Measurements from ENCODE around the gene EPS15. TPM values are rescaled to one million over a fixed set of nuclear protein-coding genes. Genes with fewer than 3 reads are reported as not detected.
A peak's percentile ranks its signal among the peaks of the same experiment; 100 is the strongest.

EPS15 gene
- total and polyA plus RNA-seq, 2 donors, result 28.9 to 35.3 TPM

DNA sequence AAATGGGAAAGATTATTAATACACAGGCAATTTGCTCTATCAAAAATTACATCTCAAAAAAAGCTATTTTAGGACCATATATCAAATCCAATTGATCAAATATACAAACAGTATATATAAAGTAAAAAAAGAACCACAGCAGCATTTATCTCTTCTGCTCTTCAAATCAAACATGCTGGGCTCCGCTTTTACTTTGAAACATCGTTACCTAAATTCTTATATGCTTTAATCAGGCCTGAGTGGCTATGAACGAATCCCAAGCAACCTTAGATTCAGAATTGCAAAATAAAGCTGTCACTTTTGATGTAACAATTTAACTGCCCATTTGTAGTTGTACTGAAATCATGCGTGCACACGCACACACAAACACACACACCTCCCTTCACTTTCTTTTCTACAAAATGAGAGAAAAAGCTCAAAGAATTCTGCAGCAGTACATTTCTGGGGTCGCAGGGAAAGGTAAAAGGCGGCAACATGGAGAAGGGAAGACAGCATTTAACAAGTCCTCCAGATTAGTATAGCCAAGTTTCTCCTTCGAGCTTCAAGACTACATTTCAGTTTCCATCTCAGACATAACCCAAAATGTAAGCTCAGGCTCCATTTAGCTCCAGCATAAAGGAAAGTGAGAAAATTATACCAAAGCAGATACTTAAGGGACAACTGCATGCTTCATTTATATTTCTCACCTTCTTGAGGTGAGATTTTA lies 96.5 kb downstream of the EPS15 start:
- Histone ChIP-seq H3K4me1 (ENCODE audit: control insufficient read depth in 2 of 2, insufficient read depth in 2 of 2, low read length in 2 of 2) (no peaks in the 10 kb centered on the region), H3K27ac (ENCODE audit: low read depth in 1 of 2, low read length in 1 of 2) (peak overlapping the region in 1 of 2 donors; percentile 5), H3K4me3 (ENCODE audit: low read length in 2 of 2) (no peak overlapping the region), H3K27me3 (ENCODE audit: control insufficient read depth in 2 of 2, insufficient read depth in 1 of 2, low read length in 1 of 2) (no peaks in the 10 kb centered on the region), H3K36me3 (ENCODE audit: control insufficient read depth in 2 of 2, insufficient read depth in 2 of 2, low read length in 1 of 2) (peaks cover 3 to 6% of the 10 kb centered on the region in 2 donors), H3K9me3 (ENCODE audit: control insufficient read depth in 2 of 2, insufficient read depth in 1 of 2, low read length in 1 of 2) (no peaks in the 10 kb centered on the region)
- DNase-seq (ENCODE audit: low read depth in 6 of 9, low spot score in 9 of 9), result no peak
- WGBS, result 88% methylated on average over 8 of the region's 8 CpGs

DNA sequence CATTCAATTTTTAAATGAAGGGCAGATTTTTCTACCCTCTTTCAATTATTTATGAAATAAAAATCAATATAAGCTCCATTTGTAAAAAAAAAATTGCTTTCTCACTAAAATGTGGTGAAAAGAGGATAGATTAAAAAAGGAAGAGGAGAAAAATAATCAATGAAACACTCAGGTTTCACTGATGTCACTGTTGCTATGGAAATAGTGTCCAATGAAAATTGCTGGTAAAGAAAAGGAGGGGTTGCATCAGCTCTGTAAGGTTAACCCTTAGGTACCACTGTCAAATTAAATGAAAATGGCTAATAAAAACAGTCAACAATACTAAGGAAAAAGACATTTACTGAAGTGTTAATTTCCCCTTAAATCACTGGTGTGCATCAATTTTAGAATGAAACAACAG lies 97.1 kb downstream of the EPS15 start:
- Histone ChIP-seq H3K36me3 (ENCODE audit: control insufficient read depth in 2 of 2, insufficient read depth in 2 of 2, low read length in 1 of 2) (peaks cover 3% of the 10 kb centered on the region in 2 donors), H3K27ac (ENCODE audit: low read depth in 1 of 2, low read length in 1 of 2) (no peak overlapping the region), H3K4me3 (ENCODE audit: low read length in 2 of 2) (no peak overlapping the region), H3K27me3 (ENCODE audit: control insufficient read depth in 2 of 2, insufficient read depth in 1 of 2, low read length in 1 of 2) (no peaks in the 10 kb centered on the region), H3K9me3 (ENCODE audit: control insufficient read depth in 2 of 2, insufficient read depth in 1 of 2, low read length in 1 of 2) (no peaks in the 10 kb centered on the region), H3K4me1 (ENCODE audit: control insufficient read depth in 2 of 2, insufficient read depth in 2 of 2, low read length in 2 of 2) (no peaks in the 10 kb centered on the region)
- peak in 7 of 9 donors; percentile 7 to 61 (median 21) for DNase-seq (ENCODE audit: low read depth in 6 of 9, low spot score in 9 of 9)

DNA sequence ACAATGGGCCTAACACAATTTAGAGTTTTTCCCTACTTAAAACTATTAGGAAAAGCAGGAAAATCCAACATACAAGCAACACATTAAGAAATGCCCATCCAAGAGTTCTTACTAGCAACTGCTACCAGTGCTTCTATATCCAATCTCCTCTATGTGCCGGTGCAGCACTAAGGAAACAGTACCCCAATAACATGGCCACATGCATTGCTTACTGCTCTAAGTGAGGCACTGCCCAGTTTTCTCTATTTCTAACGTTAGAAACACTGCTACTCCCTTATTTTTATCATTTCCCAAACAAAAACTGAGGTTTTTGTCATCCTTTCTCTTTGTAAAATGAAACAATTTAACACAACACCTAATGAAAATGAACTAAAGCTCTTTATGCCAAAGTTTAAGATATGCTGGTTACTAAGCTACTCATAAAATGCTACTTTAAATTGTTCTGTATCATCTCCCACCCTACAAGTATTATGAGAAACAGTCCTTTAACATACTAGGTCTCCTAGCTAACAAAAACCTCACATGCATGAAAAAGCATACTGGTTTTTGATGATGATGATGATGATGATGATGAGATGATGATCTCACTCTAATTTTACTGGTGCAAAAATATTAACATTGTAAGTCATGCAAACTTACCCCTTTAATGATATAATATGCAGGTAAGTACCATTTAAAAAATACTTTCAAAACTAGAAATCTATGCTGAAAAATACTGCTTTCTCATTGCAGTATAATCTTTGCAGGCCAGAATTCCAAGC lies 98.0 kb downstream of the EPS15 start:
- Histone ChIP-seq H3K36me3 (ENCODE audit: control insufficient read depth in 2 of 2, insufficient read depth in 2 of 2, low read length in 1 of 2) (peaks cover 3 to 5% of the 10 kb centered on the region in 2 donors), H3K4me1 (ENCODE audit: control insufficient read depth in 2 of 2, insufficient read depth in 2 of 2, low read length in 2 of 2) (no peaks in the 10 kb centered on the region), H3K27ac (ENCODE audit: low read depth in 1 of 2, low read length in 1 of 2) (no peak overlapping the region), H3K9me3 (ENCODE audit: control insufficient read depth in 2 of 2, insufficient read depth in 1 of 2, low read length in 1 of 2) (no peaks in the 10 kb centered on the region), H3K4me3 (ENCODE audit: low read length in 2 of 2) (no peak overlapping the region), H3K27me3 (ENCODE audit: control insufficient read depth in 2 of 2, insufficient read depth in 1 of 2, low read length in 1 of 2) (no peaks in the 10 kb centered on the region)
- 97% methylated on average over 2 of the region's 2 CpGs for WGBS
- no peak for DNase-seq (ENCODE audit: low read depth in 6 of 9, low spot score in 9 of 9)

DNA sequence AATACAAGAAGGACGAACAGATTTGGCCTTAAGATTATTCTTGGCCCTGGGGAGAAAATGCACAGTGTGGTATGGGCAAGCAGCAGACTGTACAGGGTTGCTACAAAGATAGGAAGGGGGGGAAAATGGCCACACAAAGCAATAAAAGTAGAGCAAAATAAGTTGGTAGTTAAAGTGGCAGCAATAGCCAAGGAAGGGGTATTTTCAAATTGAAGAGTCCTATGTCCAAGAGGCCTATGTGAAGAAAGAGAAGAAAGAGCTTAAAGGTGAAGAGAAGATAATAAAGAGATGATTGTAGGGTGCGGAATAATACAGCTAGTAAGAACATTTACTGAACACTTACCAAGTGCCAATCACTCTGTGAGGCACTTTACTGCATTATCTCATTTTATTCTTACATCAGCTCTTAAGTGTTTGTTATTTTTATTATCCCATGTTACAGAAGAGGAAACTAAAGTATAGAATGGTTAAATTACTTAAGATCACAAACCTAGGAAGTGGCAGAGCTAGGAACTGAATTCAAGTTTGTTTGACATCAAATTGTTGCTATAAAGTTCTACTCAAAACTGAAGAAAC lies 100.6 kb downstream of the EPS15 start:
- no peaks in the 10 kb centered on the region for H3K9me3 ChIP-seq (ENCODE audit: control insufficient read depth in 2 of 2, insufficient read depth in 1 of 2, low read length in 1 of 2)
- no peak overlapping the region for H3K4me3 ChIP-seq (ENCODE audit: low read length in 2 of 2)
- DNase-seq (ENCODE audit: low read depth in 6 of 9, low spot score in 9 of 9), result no peak
- no peaks in the 10 kb centered on the region for H3K4me1 ChIP-seq (ENCODE audit: control insufficient read depth in 2 of 2, insufficient read depth in 2 of 2, low read length in 2 of 2)
- H3K36me3 ChIP-seq (ENCODE audit: control insufficient read depth in 2 of 2, insufficient read depth in 2 of 2, low read length in 1 of 2), result peaks cover 3 to 6% of the 10 kb centered on the region in 2 donors
- no peak overlapping the region for H3K27ac ChIP-seq (ENCODE audit: low read depth in 1 of 2, low read length in 1 of 2)
- 98% methylated on average over 2 of the region's 2 CpGs for WGBS
- no peaks in the 10 kb centered on the region for H3K27me3 ChIP-seq (ENCODE audit: control insufficient read depth in 2 of 2, insufficient read depth in 1 of 2, low read length in 1 of 2)

DNA sequence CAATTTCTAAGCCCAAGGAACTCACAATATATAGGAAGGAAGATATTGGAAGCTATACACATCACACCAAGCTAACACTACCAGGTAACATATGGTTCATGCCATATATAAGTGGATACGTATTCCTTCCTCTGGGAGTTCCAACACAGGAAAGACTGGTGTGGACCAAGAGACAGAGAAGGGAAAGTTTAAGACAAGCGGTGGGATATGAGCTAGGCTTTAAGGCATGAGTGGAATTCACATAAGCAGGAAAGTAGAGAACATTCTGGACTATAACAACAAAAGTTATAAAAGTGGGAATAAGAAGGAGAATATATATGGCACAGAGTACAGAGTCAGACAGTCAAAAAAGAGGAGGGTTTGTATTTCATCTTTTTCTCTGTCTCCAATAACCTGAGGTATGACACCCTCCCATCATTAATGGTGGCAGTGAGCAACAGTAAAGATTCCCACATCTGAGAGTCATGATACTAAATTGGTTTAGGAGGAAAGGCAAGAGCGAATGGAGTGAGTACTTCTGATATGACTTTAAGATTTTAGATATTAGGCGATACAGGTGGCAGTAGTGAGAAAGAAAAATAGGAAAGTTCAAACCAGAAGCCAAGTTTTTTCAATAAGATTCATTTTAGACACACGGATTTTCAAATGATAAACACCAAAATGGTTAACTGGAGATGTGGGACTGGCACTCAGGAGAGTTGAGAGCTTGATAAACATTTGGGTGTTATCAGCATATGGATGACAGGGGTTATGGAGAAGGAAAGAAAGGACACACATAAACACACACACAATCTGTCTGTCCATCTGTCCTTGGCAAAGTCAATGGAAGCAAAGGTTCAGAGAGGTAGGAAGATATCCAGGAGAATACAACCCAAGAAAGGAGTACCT lies 101.3 kb downstream of the EPS15 start:
- no peak for DNase-seq (ENCODE audit: low read depth in 6 of 9, low spot score in 9 of 9)
- Histone ChIP-seq H3K27ac (ENCODE audit: low read depth in 1 of 2, low read length in 1 of 2) (no peak overlapping the region), H3K4me3 (ENCODE audit: low read length in 2 of 2) (no peak overlapping the region), H3K27me3 (ENCODE audit: control insufficient read depth in 2 of 2, insufficient read depth in 1 of 2, low read length in 1 of 2) (no peaks in the 10 kb centered on the region), H3K4me1 (ENCODE audit: control insufficient read depth in 2 of 2, insufficient read depth in 2 of 2, low read length in 2 of 2) (no peaks in the 10 kb centered on the region), H3K36me3 (ENCODE audit: control insufficient read depth in 2 of 2, insufficient read depth in 2 of 2, low read length in 1 of 2) (peaks cover 3 to 6% of the 10 kb centered on the region in 2 donors), H3K9me3 (ENCODE audit: control insufficient read depth in 2 of 2, insufficient read depth in 1 of 2, low read length in 1 of 2) (no peaks in the 10 kb centered on the region)
- 98% methylated on average over 5 of the region's 5 CpGs for WGBS

DNA sequence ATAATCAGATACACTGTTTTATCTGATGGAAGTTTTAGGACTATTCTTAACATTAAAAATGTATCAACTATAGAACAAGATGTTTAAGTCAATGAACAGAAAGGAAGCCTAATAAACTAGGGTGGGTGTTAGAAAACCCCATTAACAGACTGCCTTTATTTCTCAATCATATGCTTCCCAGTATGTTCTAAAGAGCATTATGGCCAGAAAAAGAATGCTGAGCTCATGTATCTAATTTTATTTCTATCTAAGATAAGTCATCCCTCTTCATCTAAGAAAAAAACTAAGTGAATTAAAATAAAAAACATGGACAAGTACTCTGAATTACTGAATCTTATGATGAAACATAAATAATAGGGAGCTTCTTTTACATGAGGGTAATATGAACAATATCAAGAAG lies 102.2 kb downstream of the EPS15 start:
- no peaks in the 10 kb centered on the region for H3K4me1 ChIP-seq (ENCODE audit: control insufficient read depth in 2 of 2, insufficient read depth in 2 of 2, low read length in 2 of 2)
- peaks cover 3 to 6% of the 10 kb centered on the region in 2 donors for H3K36me3 ChIP-seq (ENCODE audit: control insufficient read depth in 2 of 2, insufficient read depth in 2 of 2, low read length in 1 of 2)
- H3K27ac ChIP-seq (ENCODE audit: low read depth in 1 of 2, low read length in 1 of 2), result no peak overlapping the region
- DNase-seq (ENCODE audit: low read depth in 6 of 9, low spot score in 9 of 9), result no peak
- no peaks in the 10 kb centered on the region for H3K27me3 ChIP-seq (ENCODE audit: control insufficient read depth in 2 of 2, insufficient read depth in 1 of 2, low read length in 1 of 2)
- no peaks in the 10 kb centered on the region for H3K9me3 ChIP-seq (ENCODE audit: control insufficient read depth in 2 of 2, insufficient read depth in 1 of 2, low read length in 1 of 2)
- no peak overlapping the region for H3K4me3 ChIP-seq (ENCODE audit: low read length in 2 of 2)

DNA sequence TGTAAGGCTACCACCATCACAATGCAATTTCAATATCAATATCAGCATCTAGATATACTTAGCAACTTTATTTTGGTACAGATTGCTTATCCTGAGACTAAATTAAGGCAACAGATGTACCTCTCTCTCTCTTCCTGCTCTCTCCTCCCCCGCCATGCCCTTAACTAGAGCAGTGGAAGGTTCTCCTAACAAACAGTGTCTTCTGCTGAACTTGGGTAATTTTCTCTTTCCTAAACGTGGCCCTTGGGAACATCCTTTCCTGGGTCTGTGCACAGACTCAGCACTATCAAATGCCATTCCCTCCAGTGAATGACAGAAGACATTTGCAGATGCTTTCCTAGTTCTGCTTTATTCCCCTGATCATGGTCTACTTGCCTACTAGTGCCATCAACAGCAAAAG lies 103.1 kb downstream of the EPS15 start:
- 95% methylated on average over 2 of the region's 2 CpGs for WGBS
- no peak overlapping the region for H3K27ac ChIP-seq (ENCODE audit: low read depth in 1 of 2, low read length in 1 of 2)
- no peaks in the 10 kb centered on the region for H3K9me3 ChIP-seq (ENCODE audit: control insufficient read depth in 2 of 2, insufficient read depth in 1 of 2, low read length in 1 of 2)
- H3K4me3 ChIP-seq (ENCODE audit: low read length in 2 of 2), result no peak overlapping the region
- peaks cover 3 to 6% of the 10 kb centered on the region in 2 donors for H3K36me3 ChIP-seq (ENCODE audit: control insufficient read depth in 2 of 2, insufficient read depth in 2 of 2, low read length in 1 of 2)
- DNase-seq (ENCODE audit: low read depth in 6 of 9, low spot score in 9 of 9), result no peak
- H3K4me1 ChIP-seq (ENCODE audit: control insufficient read depth in 2 of 2, insufficient read depth in 2 of 2, low read length in 2 of 2), result no peaks in the 10 kb centered on the region
- H3K27me3 ChIP-seq (ENCODE audit: control insufficient read depth in 2 of 2, insufficient read depth in 1 of 2, low read length in 1 of 2), result no peaks in the 10 kb centered on the region

DNA sequence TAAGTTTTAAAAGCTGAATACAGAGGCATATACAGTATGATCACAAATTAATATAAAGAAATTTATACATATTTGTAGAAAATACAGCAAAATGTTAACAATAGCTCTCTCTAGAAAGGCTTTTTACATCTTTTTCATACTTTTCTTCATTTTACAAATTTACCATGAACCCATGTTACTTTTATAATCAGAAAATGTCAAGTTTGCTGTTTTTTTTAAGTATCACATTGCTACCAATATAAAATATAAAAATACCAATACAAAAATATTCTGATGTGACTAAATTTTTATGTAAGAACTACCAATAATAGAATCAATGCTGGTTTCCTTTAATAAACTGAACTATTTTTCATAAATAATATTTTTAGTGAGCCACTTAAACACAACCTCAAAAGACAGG lies 104.3 kb downstream of the EPS15 start:
- DNase-seq (ENCODE audit: low read depth in 6 of 9, low spot score in 9 of 9), result no peak
- Histone ChIP-seq H3K4me3 (ENCODE audit: low read length in 2 of 2) (no peak overlapping the region), H3K27me3 (ENCODE audit: control insufficient read depth in 2 of 2, insufficient read depth in 1 of 2, low read length in 1 of 2) (no peaks in the 10 kb centered on the region), H3K27ac (ENCODE audit: low read depth in 1 of 2, low read length in 1 of 2) (no peak overlapping the region), H3K9me3 (ENCODE audit: control insufficient read depth in 2 of 2, insufficient read depth in 1 of 2, low read length in 1 of 2) (no peaks in the 10 kb centered on the region), H3K36me3 (ENCODE audit: control insufficient read depth in 2 of 2, insufficient read depth in 2 of 2, low read length in 1 of 2) (peaks cover 1 to 3% of the 10 kb centered on the region in 2 donors), H3K4me1 (ENCODE audit: control insufficient read depth in 2 of 2, insufficient read depth in 2 of 2, low read length in 2 of 2) (no peaks in the 10 kb centered on the region)

Data from thymus (tissue), 11 donors.